Activated CD4-positive, alpha-beta T cell treated with anti-CD3 and anti-CD28 coated beads for 4 hours (primary cell): ENCODE results near the gene TFCP2.

Source experiments
- DNase-seq, 2 donors: peaks; one replicate each; pipeline ENCODE4 v3.0.0-alpha.2; 2020

TFCP2 gene

GRCh38 chr12:51152953-51153352 lies 20.0 kb downstream of the TFCP2 start:
- no peak for DNase-seq

- no peak for DNase-seq
Observed at GRCh38 chr12:51150777-51151176, 22.2 kb downstream of the TFCP2 start.

GRCh38 chr12:51147309-51147708 lies 25.6 kb downstream of the TFCP2 start:
- DNase-seq: no peak

GRCh38 chr12:51139292-51139844 lies 33.6 kb downstream of the TFCP2 start:
- DNase-seq: no peak

- no peak for DNase-seq
Observed at GRCh38 chr12:51132693-51133092, 40.2 kb downstream of the TFCP2 start.

GRCh38 chr12:51131745-51132521 lies 41.0 kb downstream of the TFCP2 start:
- DNase-seq: no peak

GRCh38 chr12:51128919-51129318 lies 44.0 kb downstream of the TFCP2 start:
- DNase-seq: no peak

GRCh38 chr12:51127050-51127729 lies 45.7 kb downstream of the TFCP2 start:
- DNase-seq: no peak

GRCh38 chr12:51126297-51126696 lies 46.6 kb downstream of the TFCP2 start:
- no peak for DNase-seq

GRCh38 chr12:51124504-51124903 lies 48.4 kb downstream of the TFCP2 start:
- no peak for DNase-seq

GRCh38 chr12:51122844-51123243 lies 50.1 kb downstream of the TFCP2 start:
- no peak for DNase-seq

- no peak for DNase-seq
Observed at GRCh38 chr12:51118706-51119105, 54.2 kb downstream of the TFCP2 start.

- no peak for DNase-seq
Observed at GRCh38 chr12:51115533-51115932, 57.4 kb downstream of the TFCP2 start.

- DNase-seq: no peak
Observed at GRCh38 chr12:51108136-51108535, 64.8 kb downstream of the TFCP2 start.

- DNase-seq: no peak
Observed at GRCh38 chr12:51103977-51104376, 69.0 kb downstream of the TFCP2 start.

- DNase-seq: no peak
Observed at GRCh38 chr12:51098611-51099010, 74.3 kb downstream of the TFCP2 start.

GRCh38 chr12:51090705-51091229 lies 82.2 kb downstream of the TFCP2 start:
- DNase-seq: no peak

GRCh38 chr12:51087818-51088217 lies 85.1 kb downstream of the TFCP2 start:
- DNase-seq: no peak

GRCh38 chr12:51086933-51087332 lies 86.0 kb downstream of the TFCP2 start:
- DNase-seq: no peak

- DNase-seq: no peak
Observed at GRCh38 chr12:51085757-51086156, 87.2 kb downstream of the TFCP2 start.

- DNase-seq: peak; percentile 90 to 94
Observed at GRCh38 chr12:51083126-51083833, 89.7 kb downstream of the TFCP2 start, which contains the start of gene CSRNP2. TSS of gene CSRNP2 (minus strand) at chr12:51083596. CDS start at chr12:51076561, 7,035 bp downstream.

GRCh38 chr12:51082561-51083125 lies 90.3 kb downstream of the TFCP2 start:
- DNase-seq: peak; percentile 10 to 13

- DNase-seq: no peak
Observed at GRCh38 chr12:51081421-51081820, 91.5 kb downstream of the TFCP2 start.
